A673 (cell line): Measurements from ENCODE around the gene PEPD. TPM values are rescaled to one million over a fixed set of nuclear protein-coding genes. Genes with fewer than 3 reads are reported as not detected.

Source experiments
- BruUV-seq: library from RNA; stranded (reverse); fragments of 400-500 nt; replicated peaks from 2 replicates; lab custom pipeline; 2021; lab: Mats Ljungman, UMichigan
- CTCF ChIA-PET: fragments of 300-600 bp; sonication (Branson Sonifier 250); formaldehyde crosslinking; loops from one replicate; lab custom pipeline; 2022; ENCODE audit warnings: antibody characterized with exemption; lab: Charles Lee
- POLR2A ChIA-PET: fragments of 300-600 bp; sonication (Branson Sonifier 250); formaldehyde crosslinking; loops from one replicate; lab custom pipeline; 2022; ENCODE audit warnings: antibody characterized with exemption; ENCODE audit not compliant: low non-redundant PET; lab: Charles Lee
- DNase-seq: peaks from one replicate; pipeline ENCODE4 v3.0.0-alpha.2; 2015; ENCODE audit warnings: low spot score
- H3K27ac ChIP-seq: fragments of 200-600 bp; sonication (generic); 2 replicates; pipeline ENCODE4 v1.5.1; 2016; ENCODE audit warnings: mixed run types, low read depth, mild to moderate bottlenecking, mixed read lengths, antibody characterized with exemption, low read length; ENCODE audit not compliant: poor library complexity, severe bottlenecking
- H3K27me3 ChIP-seq: fragments of 200-600 bp; sonication (generic); replicated peaks from 2 replicates; pipeline ENCODE4 v1.6.1; 2017; ENCODE audit warnings: mixed run types, low read depth, mild to moderate bottlenecking, mixed read lengths, antibody characterized with exemption, low read length; ENCODE audit not compliant: insufficient read depth, poor library complexity
- H3K36me3 ChIP-seq: fragments of 200-600 bp; sonication (generic); 2 replicates; pipeline ENCODE4 v1.6.1; 2016; ENCODE audit warnings: mixed run types, mild to moderate bottlenecking, mixed read lengths, antibody characterized with exemption, low read length; ENCODE audit not compliant: insufficient read depth, poor library complexity, severe bottlenecking
- H3K4me1 ChIP-seq: fragments of 200-600 bp; sonication (generic); 2 replicates; pipeline ENCODE4 v1.6.1; 2017; ENCODE audit warnings: mixed run types, mild to moderate bottlenecking, mixed read lengths, antibody characterized with exemption, low read length; ENCODE audit not compliant: insufficient read depth, poor library complexity, severe bottlenecking
- H3K4me3 ChIP-seq: fragments of 200-600 bp; sonication (generic); 2 replicates; pipeline ENCODE4 v1.5.1; 2016; ENCODE audit warnings: low read depth, mixed run types, mild to moderate bottlenecking, mixed read lengths, low read length; ENCODE audit not compliant: poor library complexity, severe bottlenecking
- H3K9me3 ChIP-seq: fragments of 200-600 bp; sonication (generic); 2 replicates; pipeline ENCODE4 v1.6.1; 2016; ENCODE audit warnings: mixed run types, low read depth, mild to moderate bottlenecking, mixed read lengths, antibody characterized with exemption, low read length; ENCODE audit not compliant: poor library complexity, severe bottlenecking
- CTCF ChIP-seq: fragments of 300-800, 200-600 bp; sonication (generic); conservative IDR thresholded peaks from 2 replicates; pipeline ENCODE4 v1.5.1; 2017; ENCODE audit warnings: low read depth, mild to moderate bottlenecking, antibody characterized with exemption, low read length, moderate library complexity, mixed read lengths
- EZH2 ChIP-seq: fragments of 200-600 bp; sonication (generic); IDR thresholded peaks from 2 replicates; pipeline ENCODE4 v1.6.1; 2017; ENCODE audit warnings: borderline replicate concordance, low read depth, mild to moderate bottlenecking, mixed read lengths, antibody characterized with exemption, low read length; ENCODE audit not compliant: poor library complexity, severe bottlenecking
- intact Hi-C: fragments of 100-400 bp; cut with micrococcal nuclease; formaldehyde crosslinking; loops from one replicate; pipeline ENCODE4 v1.10.0; 2022; ENCODE audit not compliant: unreplicated experiment
- total RNA-seq: library from RNA; stranded (reverse); gene quantifications from 2 replicates; pipeline ENCODE4 v1.2.3, GENCODE V29; 2021

The PEPD gene
- total RNA-seq, 1 experiment from 2014 or later = 82.2 TPM

DNA sequence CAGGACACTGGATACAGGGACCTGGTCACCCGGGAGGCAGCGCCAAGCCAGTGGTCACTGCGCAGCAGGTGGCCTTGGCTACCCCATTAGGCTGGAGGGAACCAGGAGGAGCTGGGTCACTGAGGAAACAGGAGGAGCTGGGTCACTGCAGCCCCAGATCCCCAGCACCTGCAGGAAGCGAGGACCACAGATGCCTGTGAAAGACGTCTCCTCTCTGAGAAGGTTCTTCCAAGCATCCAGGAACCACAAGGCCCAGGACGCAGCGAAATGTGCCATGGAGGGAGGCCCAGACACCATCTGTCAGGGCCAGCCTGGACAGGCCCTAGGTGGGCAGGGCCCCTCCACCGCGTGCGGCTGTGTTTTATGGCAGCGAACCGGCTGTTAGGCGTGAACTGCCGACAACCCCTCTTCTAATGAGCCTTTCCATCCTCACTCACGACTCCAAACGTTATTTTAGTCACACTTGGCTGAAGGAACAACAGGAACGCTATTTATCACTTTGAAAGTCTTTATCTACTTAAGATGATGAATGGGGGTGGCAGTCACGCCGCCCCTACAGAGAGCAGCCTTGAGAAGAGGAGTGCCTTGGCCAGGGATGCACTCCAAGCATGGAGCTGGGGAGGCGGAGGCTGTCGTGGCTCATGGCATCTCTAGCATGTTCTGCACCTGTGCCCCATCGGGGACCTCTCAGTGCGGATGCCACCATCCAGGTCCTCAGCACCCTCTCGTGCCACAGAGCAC, 94.8 kb downstream of the PEPD start:
- no peaks in the 10 kb centered on the region for H3K4me1 ChIP-seq
- H3K9me3 ChIP-seq = no peaks in the 10 kb centered on the region
- CTCF ChIA-PET = no interaction called here
- no peak overlapping the region for H3K4me3 ChIP-seq
- no peak overlapping the region for H3K27ac ChIP-seq
- intact Hi-C loops = no loop called here
- H3K36me3 ChIP-seq = no peaks in the 10 kb centered on the region
- no peaks in the 10 kb centered on the region for H3K27me3 ChIP-seq
- TF ChIP-seq EZH2 (no peak), CTCF (no peak)
- POLR2A ChIA-PET = no interaction called here
- no TSS peak for BruUV-seq
- no peak for DNase-seq

DNA sequence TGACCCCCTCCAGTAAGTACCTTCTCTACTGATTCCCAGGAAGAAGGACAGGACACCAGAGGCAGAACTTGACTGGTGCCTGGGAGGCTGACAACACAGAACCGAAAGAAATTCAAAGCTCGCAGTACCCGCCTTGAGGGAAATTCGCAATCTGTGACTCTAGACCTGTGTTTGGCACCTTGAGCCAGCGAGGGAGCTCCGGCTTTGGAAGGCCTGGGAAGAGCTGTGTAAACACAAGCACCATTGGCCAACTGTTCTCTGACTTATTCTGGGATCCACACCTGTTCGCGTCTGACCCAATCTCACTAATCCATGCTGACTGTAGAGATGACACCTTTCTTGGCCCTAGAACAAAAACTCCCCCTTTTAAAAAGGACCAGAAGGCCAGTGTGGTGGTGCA, 97.4 kb downstream of the PEPD start:
- no peak for DNase-seq
- TF ChIP-seq CTCF (no peak), EZH2 (no peak)
- Histone ChIP-seq H3K27me3 (no peaks in the 10 kb centered on the region), H3K27ac (no peak overlapping the region), H3K36me3 (no peaks in the 10 kb centered on the region), H3K4me1 (no peaks in the 10 kb centered on the region), H3K4me3 (no peak overlapping the region), H3K9me3 (no peaks in the 10 kb centered on the region)
- no TSS peak for BruUV-seq
- ChIA-PET POLR2A (no interaction called here), CTCF (no interaction called here)
- intact Hi-C loops = no loop called here

- H3K4me3 ChIP-seq = no peak overlapping the region
- CTCF ChIA-PET = no interaction called here
- H3K4me1 ChIP-seq = no peaks in the 10 kb centered on the region
- H3K36me3 ChIP-seq = no peaks in the 10 kb centered on the region
- intact Hi-C loops = no loop called here
- H3K27ac ChIP-seq = no peak overlapping the region
- no peaks in the 10 kb centered on the region for H3K9me3 ChIP-seq
- no peak for DNase-seq
- H3K27me3 ChIP-seq = no peaks in the 10 kb centered on the region
- POLR2A ChIA-PET = no interaction called here
- no TSS peak for BruUV-seq
- no peak for TF ChIP-seq CTCF
These were observed 99.0 kb downstream of the PEPD start for GRCh38 chr19:33422369-33423180.
